Spleen (tissue), 11 donors: Measurements from ENCODE around the gene CMIP. TPM values are rescaled to one million over a fixed set of nuclear protein-coding genes. Genes with fewer than 3 reads are reported as not detected.
A peak's percentile ranks its signal among the peaks of the same experiment; 100 is the strongest.

Source experiments
- DNase-seq: peaks from one replicate; pipeline ENCODE4 v3.0.0-alpha.2; 2020
- H3K27ac ChIP-seq, 8 donors: fragments of 200-600 bp; sonication (generic) in 7 of 8; 1 replicate in 4 of 8; 2 replicates in 4 of 8; pipeline versions ENCODE4 v1.5.0 to v1.8.0; 2016 to 2021; ENCODE audit warnings: inconsistent platforms in 4 of 8, mild to moderate bottlenecking in 4 of 8, moderate library complexity in 1 of 8
- H3K27me3 ChIP-seq, 7 donors: fragments of 200-600 bp; sonication (generic) in 6 of 7; replicated peaks in 1 of 7; 1 replicate in 4 of 7; 2 replicates in 3 of 7; pipeline versions ENCODE4 v1.5.0 to v1.8.0; 2016 to 2021; ENCODE audit warnings: inconsistent platforms in 3 of 7, mild to moderate bottlenecking in 1 of 7
- H3K36me3 ChIP-seq, 6 donors: fragments of 200-600 bp; sonication (generic) in 5 of 6; 1 replicate in 4 of 6; 2 replicates in 2 of 6; pipeline versions ENCODE4 v1.5.0 to v1.8.0; 2016 to 2021; ENCODE audit warnings: inconsistent platforms in 2 of 6
- H3K4me1 ChIP-seq, 6 donors: fragments of 200-600 bp; sonication (generic) in 5 of 6; 1 replicate in 3 of 6; 2 replicates in 3 of 6; pipeline versions ENCODE4 v1.5.0 to v1.8.0; 2016 to 2021; ENCODE audit warnings: inconsistent platforms in 3 of 6
- H3K4me3 ChIP-seq, 8 donors: fragments of 200-600 bp; sonication (generic) in 7 of 8; 1 replicate in 4 of 8; 2 replicates in 4 of 8; pipeline versions ENCODE4 v1.5.0 to v1.8.0; 2016 to 2021; ENCODE audit warnings: inconsistent platforms in 4 of 8, mild to moderate bottlenecking in 4 of 8, moderate library complexity in 2 of 8
- H3K9me3 ChIP-seq, 8 donors: fragments of 200-600 bp; sonication (generic) in 7 of 8; 1 replicate in 4 of 8; 2 replicates in 4 of 8; pipeline versions ENCODE4 v1.5.0 to v1.8.0; 2016 to 2021; ENCODE audit warnings: inconsistent platforms in 4 of 8
- CTCF ChIP-seq, 11 experiments: fragments of 200-600 bp in 7 of 11; fragments of 450-650 bp in 4 of 11; sonication (generic) in 4 of 11; IDR thresholded peaks in 8 of 11; conservative IDR thresholded peaks in 3 of 11; 1 replicate in 7 of 11; 2 replicates in 4 of 11; pipeline versions ENCODE4 v1.4.0 to v1.8.0; 2016 to 2021; ENCODE audit warnings: antibody characterized with exemption in 11 of 11, inconsistent platforms in 4 of 11, mild to moderate bottlenecking in 1 of 11
- POLR2A ChIP-seq, 3 donors: fragments of 450-650 bp; IDR thresholded peaks; one replicate each; pipeline ENCODE4 v1.5.1; 2017; ENCODE audit warnings: antibody characterized with exemption in 3 of 3, mild to moderate bottlenecking in 1 of 3
- POLR2AphosphoS5 ChIP-seq, 3 donors: sonication (generic); formaldehyde crosslinking; IDR thresholded peaks; one replicate each; pipeline ENCODE4 v1.5.1; 2017; ENCODE audit warnings: antibody characterized with exemption in 3 of 3
- WGBS, 5 donors: extraction: QIAGEN DNeasy Blood & Tissue Kit in 3 of 5; methylation state at CpG; one replicate each; pipeline versions ENCODE4 v1.1.5 to v1.1.7; 2013 to 2018; 5-methylcytosine and 5-hydroxymethylcytosine counted together
- intact Hi-C: fragments of 100-400 bp; cut with DNase I; formaldehyde crosslinking; loops from one replicate; pipeline ENCODE4 v1.15.0; 2023; ENCODE audit warnings: low total_unique reads
- polyA plus RNA-seq, 3 donors: library from polyadenylated mRNA; stranded (reverse); fragments of 200-250 nt; gene quantifications; one replicate each; pipeline ENCODE4 v1.2.1, GENCODE V29; 2013
- total RNA-seq, 7 donors: library from RNA; depleted of rRNA in 3 of 7; stranded (reverse); fragments of >200 nt in 3 of 7; fragmentation: NEBNext Ultra II Directional in 4 of 7; extraction: Animal tissue kit (Norgen Biotek cat#: 25700) in 4 of 7; gene quantifications; one replicate each; pipeline versions ENCODE4 v1.1.0 to v1.2.1, GENCODE V29; 2016 to 2021
- donor health status: healthy with polysubstance abuse.
- donor health status: DM: no; HTN: no; CAD: no; lungs with moderate emphysema.
- donor health status: DM: no; HTN: no; CAD: no.
- donor health status: Bipolar disorder and iron deficiency.
- donor health status: healthy.
- donor health status: DM: no; HTN: no; CAD: no.
- donor health status: DM: yes; HTN: yes; CAD: no.

The CMIP gene
- total and polyA plus RNA-seq, 10 donors = 6.0 to 107 (median 63.6) TPM

- intact Hi-C loops = loop anchor here (10.0 kb wide), 1 partner anchor 51 kb away; no protein-coding TSS in a partner anchor
These were observed 18.8 kb downstream of the CMIP start for GRCh38 chr16:81463296-81463890.

GRCh38 chr16:81464279-81464678, 19.7 kb downstream of the CMIP start:
- H3K9me3 ChIP-seq = no peaks in the 10 kb centered on the region
- no peak overlapping the region for H3K4me3 ChIP-seq
- H3K36me3 ChIP-seq = peaks cover 0 to 18% (median 0%) of the 10 kb centered on the region in 6 donors
- no peak for TF ChIP-seq CTCF (IDR thresholded peaks at IDR 0.05 in 8 of 11, conservative IDR thresholded peaks at IDR 0.05 in 3 of 11)
- TF ChIP-seq POLR2A (IDR thresholded peaks at IDR 0.05) = no peak
- no peak for TF ChIP-seq POLR2AphosphoS5 (IDR thresholded peaks at IDR 0.05)
- intact Hi-C loops = loop anchor here (10.0 kb wide), 1 partner anchor 51 kb away; no protein-coding TSS in a partner anchor
- DNase-seq = no peak
- H3K27me3 ChIP-seq = no peaks in the 10 kb centered on the region
- H3K27ac ChIP-seq = no peak overlapping the region
- WGBS, 5 donors = 93 to 95% (median 95%) methylated on average over 5 of the region's 5 CpGs
- peaks cover 17 to 100% (median 86%) of the 10 kb centered on the region in 6 donors for H3K4me1 ChIP-seq

More at GRCh38 chr16:81463296-81463890, 18.8 kb downstream of the CMIP start:
- H3K27me3 ChIP-seq = no peaks in the 10 kb centered on the region
- peaks cover 0 to 27% (median 0%) of the 10 kb centered on the region in 6 donors for H3K36me3 ChIP-seq
- 83 to 91% (median 87%) methylated on average over 16 of the region's 16 CpGs for WGBS, 5 donors
- H3K9me3 ChIP-seq = no peaks in the 10 kb centered on the region
- H3K4me3 ChIP-seq = no peak overlapping the region
- DNase-seq = peak; percentile 71
- H3K4me1 ChIP-seq = peaks cover 8 to 100% (median 78%) of the 10 kb centered on the region in 6 donors
- H3K27ac ChIP-seq = peak overlapping the region in 4 of 8 donors; percentile 29 to 71 (median 50)
- no peak for TF ChIP-seq CTCF (IDR thresholded peaks at IDR 0.05 in 8 of 11, conservative IDR thresholded peaks at IDR 0.05 in 3 of 11)
- TF ChIP-seq POLR2AphosphoS5 (IDR thresholded peaks at IDR 0.05) = no peak
- no peak for TF ChIP-seq POLR2A (IDR thresholded peaks at IDR 0.05)

GRCh38 chr16:81465375-81465943, 20.9 kb downstream of the CMIP start:
- Histone ChIP-seq H3K4me1 (peaks cover 27 to 100% (median 88%) of the 10 kb centered on the region in 6 donors), H3K27ac (peak overlapping the region in 7 of 8 donors; percentile 31 to 95 (median 61)), H3K4me3 (no peak overlapping the region), H3K36me3 (peaks cover 0 to 13% (median 0%) of the 10 kb centered on the region in 6 donors), H3K9me3 (no peaks in the 10 kb centered on the region), H3K27me3 (no peaks in the 10 kb centered on the region)
- WGBS, 5 donors = 67 to 82% (median 77%) methylated on average over 17 to 18 of the region's 18 CpGs
- intact Hi-C loops = loop anchor here (10.0 kb wide), 1 partner anchor 49 kb away; no protein-coding TSS in a partner anchor
- peak; percentile 70 for DNase-seq
- TF ChIP-seq POLR2A (IDR thresholded peaks at IDR 0.05) (no peak), CTCF (IDR thresholded peaks at IDR 0.05 in 8 of 11, conservative IDR thresholded peaks at IDR 0.05 in 3 of 11) (no peak), POLR2AphosphoS5 (IDR thresholded peaks at IDR 0.05) (peak; percentile 20 to 83 (median 79))
